Smooth muscle cell (in vitro differentiated cells): ENCODE results near the gene CTDSP2. TPM values are rescaled to one million over a fixed set of nuclear protein-coding genes. Genes with fewer than 3 reads are reported as not detected.

Source experiments
- DNase-seq: peaks from one replicate; lab custom pipeline; 2025; ENCODE audit not compliant: unreplicated experiment; lab: John Stamatoyannopoulos, UW
- H2AFZ ChIP-seq: fragments of 200-600 bp; sonication (generic); 2 replicates; pipeline ENCODE4 v1.6.0; 2016; ENCODE audit warnings: antibody characterized with exemption, low read depth, mild to moderate bottlenecking
- H3F3A ChIP-seq: fragments of 200-600 bp; sonication (generic); 2 replicates; pipeline ENCODE4 v1.6.0; 2017; ENCODE audit warnings: antibody characterized with exemption, low read depth
- H3K27ac ChIP-seq: fragments of 200-600 bp; sonication (generic); 2 replicates; pipeline ENCODE4 v1.5.1; 2016; ENCODE audit warnings: low read depth, mild to moderate bottlenecking
- H3K27me3 ChIP-seq: fragments of 200-600 bp; sonication (generic); 2 replicates; pipeline ENCODE4 v1.6.1; 2016; ENCODE audit warnings: low read depth, mild to moderate bottlenecking
- H3K36me3 ChIP-seq: fragments of 200-600 bp; sonication (generic); 2 replicates; pipeline ENCODE4 v1.5.1; 2016; ENCODE audit warnings: low read depth
- H3K4me1 ChIP-seq: fragments of 200-600 bp; sonication (generic); 2 replicates; pipeline ENCODE4 v1.5.1; 2016; ENCODE audit warnings: low read depth
- H3K4me2 ChIP-seq: fragments of 200-600 bp; sonication (generic); 2 replicates; pipeline ENCODE4 v1.6.0; 2016; ENCODE audit warnings: mild to moderate bottlenecking
- H3K4me3 ChIP-seq: fragments of 200-600 bp; sonication (generic); 2 replicates; pipeline ENCODE4 v1.5.1; 2016; ENCODE audit warnings: mild to moderate bottlenecking
- H3K79me2 ChIP-seq: fragments of 200-600 bp; sonication (generic); 2 replicates; pipeline ENCODE4 v1.6.0; 2016; ENCODE audit warnings: low read depth, mild to moderate bottlenecking
- H3K9ac ChIP-seq: fragments of 200-600 bp; sonication (generic); 2 replicates; pipeline ENCODE4 v1.6.0; 2016; ENCODE audit warnings: low read depth
- H3K9me3 ChIP-seq: fragments of 200-600 bp; sonication (generic); replicated peaks from 2 replicates; pipeline ENCODE4 v1.5.1; 2016; ENCODE audit warnings: low read depth
- H4K20me1 ChIP-seq: fragments of 200-600 bp; sonication (generic); 2 replicates; pipeline ENCODE4 v1.6.0; 2016; ENCODE audit warnings: low read depth
- CTCF ChIP-seq: fragments of 200-600 bp; sonication (generic); IDR thresholded peaks from 2 replicates; pipeline ENCODE4 v1.5.1; 2017; ENCODE audit warnings: borderline replicate concordance, mild to moderate bottlenecking, antibody characterized with exemption; ENCODE audit not compliant: insufficient read depth, poor library complexity, severe bottlenecking
- WGBS: methylation state at CpG from one replicate; pipeline ENCODE4 v1.1.7; 2016; ENCODE audit warnings: low lambda C conversion rate; 5-methylcytosine and 5-hydroxymethylcytosine counted together
- polyA plus RNA-seq: library from polyadenylated mRNA; unstranded; fragments of >200 nt; fragmentation: Nextera tagmentation; extraction: Ambion mirVana; gene quantifications from 2 replicates; pipeline ENCODE4 v1.2.1, GENCODE V29; 2016
- total RNA-seq: library from RNA; depleted of rRNA; stranded (reverse); fragments of >200 nt; gene quantifications from 2 replicates; pipeline ENCODE4 v1.2.3, GENCODE V29; 2014

CTDSP2 gene
- total and polyA plus RNA-seq, 2 experiments from 2014 or later: 62.0 to 77.4 TPM

GRCh38 chr12:57874166-57875108, 27.9 kb upstream of the CTDSP2 start:
- Histone ChIP-seq H3K4me1 (peaks cover 3% of the 10 kb centered on the region), H3K4me3 (no peak overlapping the region), H3K79me2 (no peaks in the 10 kb centered on the region), H3K36me3 (no peaks in the 10 kb centered on the region), H3K9me3 (no peaks in the 10 kb centered on the region), H2AFZ (no peak overlapping the region), H3K27me3 (no peaks in the 10 kb centered on the region), H3K27ac (no peak overlapping the region), H4K20me1 (no peaks in the 10 kb centered on the region), H3K4me2 (no peak overlapping the region), H3K9ac (no peak overlapping the region), H3F3A (no peaks in the 10 kb centered on the region)
- WGBS: 91% methylated on average over 8 of the region's 8 CpGs
- no peak for DNase-seq
- no peak for TF ChIP-seq CTCF

GRCh38 chr12:57872362-57872761, 25.8 kb upstream of the CTDSP2 start:
- DNase-seq: no peak
- H3K9me3 ChIP-seq: no peaks in the 10 kb centered on the region
- 91% methylated on average over 2 of the region's 2 CpGs for WGBS

GRCh38 chr12:57869927-57870318, 23.4 kb upstream of the CTDSP2 start:
- Histone ChIP-seq H4K20me1 (no peaks in the 10 kb centered on the region), H3K79me2 (no peaks in the 10 kb centered on the region), H3K36me3 (no peaks in the 10 kb centered on the region), H3K27me3 (no peaks in the 10 kb centered on the region), H3K4me1 (peaks cover 18% of the 10 kb centered on the region), H3K4me3 (no peak overlapping the region), H3F3A (peaks cover 12% of the 10 kb centered on the region), H3K27ac (peak overlapping the region; percentile 99), H3K4me2 (no peak overlapping the region), H2AFZ (peak overlapping the region; percentile 5), H3K9me3 (no peaks in the 10 kb centered on the region), H3K9ac (no peak overlapping the region)
- DNase-seq: no peak
- no peak for TF ChIP-seq CTCF
- WGBS: 95% methylated on average over 8 of the region's 8 CpGs

More at GRCh38 chr12:57872362-57872761, 25.8 kb upstream of the CTDSP2 start:
- H3K4me1 ChIP-seq: peaks cover 18% of the 10 kb centered on the region
- no peaks in the 10 kb centered on the region for H3K36me3 ChIP-seq
- H3F3A ChIP-seq: peaks cover 2% of the 10 kb centered on the region
- H4K20me1 ChIP-seq: no peaks in the 10 kb centered on the region
- no peak overlapping the region for H2AFZ ChIP-seq
- H3K9ac ChIP-seq: no peak overlapping the region
- no peak overlapping the region for H3K27ac ChIP-seq
- TF ChIP-seq CTCF: no peak
- H3K4me2 ChIP-seq: no peak overlapping the region
- H3K79me2 ChIP-seq: no peaks in the 10 kb centered on the region
- no peaks in the 10 kb centered on the region for H3K27me3 ChIP-seq
- no peak overlapping the region for H3K4me3 ChIP-seq
